CD4-positive, alpha-beta T cell (primary cell): ENCODE results near the gene MRPS14. TPM values are rescaled to one million over a fixed set of nuclear protein-coding genes. Genes with fewer than 3 reads are reported as not detected.
A peak's percentile ranks its signal among the peaks of the same experiment; 100 is the strongest.

ENCODE experiments used
- ATAC-seq: fragments of 200-7000 bp; cut with Tn5 transposase; one replicate; pipeline ENCODE4 v1.10.0; 2022; ENCODE audit warnings: mild to moderate bottlenecking; ENCODE audit not compliant: poor library complexity
- CTCF ChIA-PET: fragments of 350-600 bp; sonication (Branson Sonifier 250); formaldehyde crosslinking; loops from one replicate; lab custom pipeline; 2021; ENCODE audit warnings: antibody characterized with exemption, inconsistent platforms; lab: Charles Lee
- POLR2A ChIA-PET: fragments of 350-600 bp; sonication (Branson Sonifier 250); formaldehyde crosslinking; loops from one replicate; lab custom pipeline; 2021; ENCODE audit warnings: antibody characterized with exemption, inconsistent platforms; lab: Charles Lee
- DNase-seq, 14 experiments: peaks; one replicate each; pipeline ENCODE4 v3.0.0-alpha.2; 2013 to 2020; ENCODE audit warnings: mixed read lengths in 2 of 14
- H3K27ac ChIP-seq, 2 donors: one replicate each; pipeline versions ENCODE4 v1.5.1 to v1.7.0; 2013; ENCODE audit warnings: low read length in 2 of 2, low read depth in 1 of 2, mild to moderate bottlenecking in 1 of 2
- H3K27me3 ChIP-seq, 2 experiments: 1 replicate in 1 of 2; 2 replicates in 1 of 2; pipeline versions ENCODE4 v1.6.1 to v1.7.0; 2013; ENCODE audit warnings: low read length in 2 of 2, control low read depth in 1 of 2, mild to moderate bottlenecking in 1 of 2, moderate library complexity in 1 of 2; ENCODE audit not compliant: insufficient read depth in 2 of 2, control insufficient read depth in 1 of 2
- H3K36me3 ChIP-seq: one replicate; pipeline ENCODE4 v1.6.1; 2013; ENCODE audit warnings: low read length, control low read depth; ENCODE audit not compliant: insufficient read depth
- H3K4me1 ChIP-seq: one replicate; pipeline ENCODE4 v1.6.1; 2013; ENCODE audit warnings: low read length, control low read depth; ENCODE audit not compliant: insufficient read depth
- H3K4me3 ChIP-seq: one replicate; pipeline ENCODE4 v1.5.1; 2013; ENCODE audit warnings: mild to moderate bottlenecking, low read length, moderate library complexity
- H3K9me3 ChIP-seq, 2 experiments: 1 replicate in 1 of 2; 2 replicates in 1 of 2; pipeline versions ENCODE4 v1.6.1 to v1.7.0; 2013; ENCODE audit warnings: low read length in 2 of 2, mild to moderate bottlenecking in 2 of 2, control low read depth in 1 of 2, moderate library complexity in 1 of 2; ENCODE audit not compliant: control insufficient read depth in 1 of 2, insufficient read depth in 1 of 2
- H3K27ac Mint-ChIP-seq: one replicate; pipeline ENCODE4 v1.8.0; 2020; ENCODE audit warnings: mixed read lengths
- H3K27me3 Mint-ChIP-seq: one replicate; pipeline ENCODE4 v1.8.0; 2021; ENCODE audit warnings: mixed read lengths
- H3K36me3 Mint-ChIP-seq: one replicate; pipeline ENCODE4 v1.8.0; 2021; ENCODE audit warnings: low read depth, mixed read lengths
- H3K4me1 Mint-ChIP-seq: one replicate; pipeline ENCODE4 v1.8.0; 2021; ENCODE audit warnings: low read depth, mixed read lengths
- H3K4me3 Mint-ChIP-seq: one replicate; pipeline ENCODE4 v1.8.0; 2020; ENCODE audit warnings: mild to moderate bottlenecking, mixed read lengths
- H3K9me3 Mint-ChIP-seq: one replicate; pipeline ENCODE4 v1.8.0; 2020; ENCODE audit warnings: mixed read lengths
- intact Hi-C, 2 experiments: fragments of 100-400 bp; cut with DNase I in 1 of 2; cut with micrococcal nuclease in 1 of 2; formaldehyde crosslinking; loops; one replicate each; pipeline versions ENCODE4 v1.15.1 to v1.9.0; 2023 to 2025; cut with DNase I, micrococcal nuclease
- total RNA-seq, 174 experiments: library from RNA in 2 of 174; stranded (reverse) in 2 of 174; gene quantifications; one replicate each; pipeline ENCODE4 v1.2.3 and lab custom pipeline; 2021 to 2026
- TF ChIP-seq, protein P1 (sequence below): fragments of 200-600 bp; IDR thresholded peaks from one replicate; pipeline ENCODE4 v1.8.0; 2022; ENCODE audit warnings: antibody characterized with exemption, mild to moderate bottlenecking

Gene MRPS14
- total RNA-seq, 2 experiments from 2014 or later: 8.5 to 9.6 TPM

DNA sequence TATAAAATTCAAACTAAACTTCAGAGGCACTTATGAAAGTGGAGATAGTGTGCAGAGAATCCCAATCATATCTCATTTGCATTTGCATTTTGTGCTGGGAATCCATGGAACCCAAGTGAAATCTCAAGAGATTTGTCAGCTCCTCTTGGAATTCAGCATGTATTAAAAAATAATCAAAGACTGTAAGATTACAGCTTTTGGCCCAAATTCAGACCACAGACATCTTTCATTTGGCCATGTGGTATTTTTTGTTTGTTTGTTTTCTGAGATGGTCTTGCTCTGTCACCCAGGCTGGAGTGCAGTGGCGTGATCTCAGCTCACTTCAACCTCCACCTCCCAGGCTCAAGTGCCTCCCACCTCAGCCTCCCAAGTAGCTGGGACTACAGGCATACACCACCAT, 27.3 kb downstream of the MRPS14 start:
- POLR2A ChIA-PET: interaction anchor here (0.9 kb wide), 1 partner anchor 30 kb away, joined by 3 read pairs; no protein-coding TSS in a partner anchor
- TF ChIP-seq, protein P1, sequence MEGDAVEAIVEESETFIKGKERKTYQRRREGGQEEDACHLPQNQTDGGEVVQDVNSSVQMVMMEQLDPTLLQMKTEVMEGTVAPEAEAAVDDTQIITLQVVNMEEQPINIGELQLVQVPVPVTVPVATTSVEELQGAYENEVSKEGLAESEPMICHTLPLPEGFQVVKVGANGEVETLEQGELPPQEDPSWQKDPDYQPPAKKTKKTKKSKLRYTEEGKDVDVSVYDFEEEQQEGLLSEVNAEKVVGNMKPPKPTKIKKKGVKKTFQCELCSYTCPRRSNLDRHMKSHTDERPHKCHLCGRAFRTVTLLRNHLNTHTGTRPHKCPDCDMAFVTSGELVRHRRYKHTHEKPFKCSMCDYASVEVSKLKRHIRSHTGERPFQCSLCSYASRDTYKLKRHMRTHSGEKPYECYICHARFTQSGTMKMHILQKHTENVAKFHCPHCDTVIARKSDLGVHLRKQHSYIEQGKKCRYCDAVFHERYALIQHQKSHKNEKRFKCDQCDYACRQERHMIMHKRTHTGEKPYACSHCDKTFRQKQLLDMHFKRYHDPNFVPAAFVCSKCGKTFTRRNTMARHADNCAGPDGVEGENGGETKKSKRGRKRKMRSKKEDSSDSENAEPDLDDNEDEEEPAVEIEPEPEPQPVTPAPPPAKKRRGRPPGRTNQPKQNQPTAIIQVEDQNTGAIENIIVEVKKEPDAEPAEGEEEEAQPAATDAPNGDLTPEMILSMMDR: no peak
- Histone ChIP-seq H3K9me3 (no peaks in the 10 kb centered on the region), H3K27me3 (no peaks in the 10 kb centered on the region), H3K27ac (no peak overlapping the region), H3K4me1 (peaks cover 10% of the 10 kb centered on the region), H3K36me3 (no peaks in the 10 kb centered on the region), H3K4me3 (no peak overlapping the region)
- Mint-ChIP-seq H3K36me3 (peaks cover 7% of the 10 kb centered on the region), H3K9me3 (no peaks in the 10 kb centered on the region), H3K4me3 (no peak overlapping the region), H3K27me3 (no peaks in the 10 kb centered on the region), H3K4me1 (peaks cover 19% of the 10 kb centered on the region), H3K27ac (no peak overlapping the region)
- intact Hi-C loops: loop anchor here in 1 of 2 experiments (5.0 kb wide), 4 partner anchors 34 to 1129 kb away; partner anchors contain the start of genes GAS5 and ZBTB37
- ATAC-seq (no peak), DNase-seq (no peak)
- CTCF ChIA-PET: interaction anchor here (1.1 kb wide), 1 partner anchor 11 kb away, joined by 4 read pairs; no protein-coding TSS in a partner anchor

DNA sequence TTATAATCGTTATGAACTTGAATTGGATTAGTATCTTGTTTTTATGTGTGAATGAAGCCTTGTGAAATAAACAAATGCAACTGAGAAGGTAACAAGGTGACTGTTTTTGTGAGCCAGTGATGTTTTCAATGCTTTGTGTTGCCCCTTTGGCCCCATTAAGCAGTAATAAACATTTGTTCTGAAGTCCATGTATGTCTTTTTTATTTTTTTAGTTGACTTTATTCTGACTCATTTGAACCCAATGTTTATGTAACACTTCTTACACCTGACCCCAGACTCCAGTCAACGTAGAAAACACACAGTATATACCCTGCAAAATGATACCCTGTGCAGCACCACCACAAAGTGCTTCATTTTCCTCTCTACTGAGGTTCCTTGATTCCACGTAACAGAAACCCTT, 28.1 kb downstream of the MRPS14 start:
- H3K27ac Mint-ChIP-seq: no peak overlapping the region
- Histone ChIP-seq H3K27ac (no peak overlapping the region), H3K4me1 (peaks cover 10% of the 10 kb centered on the region), H3K27me3 (no peaks in the 10 kb centered on the region), H3K4me3 (no peak overlapping the region), H3K36me3 (no peaks in the 10 kb centered on the region), H3K9me3 (no peaks in the 10 kb centered on the region)
- H3K36me3 Mint-ChIP-seq: peaks cover 5% of the 10 kb centered on the region
- H3K4me3 Mint-ChIP-seq: no peak overlapping the region
- H3K4me1 Mint-ChIP-seq: peaks cover 17% of the 10 kb centered on the region
- ChIA-PET CTCF (interaction anchor here (0.5 kb wide), 1 partner anchor 34 kb away, joined by 3 read pairs; no protein-coding TSS in a partner anchor), POLR2A (interaction anchor here (0.9 kb wide), 1 partner anchor 29 kb away, joined by 3 read pairs; no protein-coding TSS in a partner anchor)
- H3K9me3 Mint-ChIP-seq: no peaks in the 10 kb centered on the region
- DNase-seq (no peak), ATAC-seq (no peak)
- TF ChIP-seq, protein P1: no peak
- no peaks in the 10 kb centered on the region for H3K27me3 Mint-ChIP-seq
- intact Hi-C loops: loop anchor here in 1 of 2 experiments (5.0 kb wide), 4 partner anchors 33 to 1128 kb away; partner anchors contain the start of genes GAS5 and ZBTB37

DNA sequence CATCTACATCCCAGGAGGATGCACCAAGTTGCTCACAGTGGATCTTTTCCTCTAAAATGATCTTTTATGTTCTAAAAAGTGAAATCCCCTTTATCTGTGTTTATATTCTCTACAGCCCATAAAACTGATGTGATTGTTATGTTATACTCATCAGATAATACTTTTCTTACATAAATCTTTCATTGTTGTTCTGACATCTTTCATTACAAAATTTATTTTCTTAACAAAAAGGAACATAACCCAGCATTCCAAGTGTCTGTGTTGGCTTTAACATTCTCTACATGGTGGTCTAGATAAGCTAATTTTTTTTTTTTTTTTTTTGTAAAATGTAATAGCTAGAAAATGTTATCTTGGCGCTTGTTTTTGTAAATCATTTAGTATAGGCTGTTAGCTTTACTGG, 31.8 kb downstream of the MRPS14 start:
- H3K27me3 ChIP-seq: no peaks in the 10 kb centered on the region
- Mint-ChIP-seq H3K4me3 (peak overlapping the region; percentile 20), H3K27me3 (no peaks in the 10 kb centered on the region), H3K36me3 (peaks cover 27% of the 10 kb centered on the region), H3K27ac (peak overlapping the region; percentile 93), H3K9me3 (no peaks in the 10 kb centered on the region), H3K4me1 (peaks cover 28% of the 10 kb centered on the region)
- POLR2A ChIA-PET: interaction anchor here (1.0 to 3.6 kb wide), 4 partner anchors 8 to 32 kb away, joined by 3 to 43 read pairs (median 4); partner anchors contain the start of gene CACYBP
- CTCF ChIA-PET: interaction anchor here (0.6 kb wide), 1 partner anchor 116 kb away, joined by 3 read pairs; no protein-coding TSS in a partner anchor
- peaks cover 6% of the 10 kb centered on the region for H3K36me3 ChIP-seq
- no peak overlapping the region for H3K4me3 ChIP-seq
- DNase-seq (no peak), ATAC-seq (no peak)
- H3K9me3 ChIP-seq: no peaks in the 10 kb centered on the region
- TF ChIP-seq, protein P1: no peak
- peaks cover 6% of the 10 kb centered on the region for H3K4me1 ChIP-seq
- H3K27ac ChIP-seq: no peak overlapping the region
- intact Hi-C loops: no loop called here
